GM18520 (cell line): ENCODE results near the gene NME2.

Source experiments
- ATAC-seq: cut with Tn5 transposase; IDR thresholded peaks from one replicate; pipeline ENCODE4 v1.9.1; 2021; ENCODE audit not compliant: unreplicated experiment

NME2 gene

DNA sequence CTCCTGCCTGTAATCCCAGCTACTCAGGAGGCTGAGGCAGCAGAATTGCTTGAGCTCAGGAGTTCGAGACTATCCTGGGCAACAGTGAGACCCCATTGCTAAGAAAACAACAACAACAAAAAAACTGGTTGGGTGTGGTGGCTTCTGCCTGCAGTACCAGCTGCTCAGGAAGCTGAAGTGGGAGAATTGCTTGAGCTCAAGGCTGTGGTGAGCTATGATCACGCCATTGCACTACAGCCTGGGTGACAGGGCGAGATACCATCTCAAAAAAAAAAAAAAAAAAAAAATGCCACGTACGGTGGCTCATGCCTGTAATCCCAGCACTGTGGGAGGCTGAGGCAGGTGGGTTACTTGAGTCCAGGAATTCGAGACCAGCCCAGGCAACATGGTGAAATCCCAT, 34.1 kb downstream of the NME2 start:
- no peak for ATAC-seq

DNA sequence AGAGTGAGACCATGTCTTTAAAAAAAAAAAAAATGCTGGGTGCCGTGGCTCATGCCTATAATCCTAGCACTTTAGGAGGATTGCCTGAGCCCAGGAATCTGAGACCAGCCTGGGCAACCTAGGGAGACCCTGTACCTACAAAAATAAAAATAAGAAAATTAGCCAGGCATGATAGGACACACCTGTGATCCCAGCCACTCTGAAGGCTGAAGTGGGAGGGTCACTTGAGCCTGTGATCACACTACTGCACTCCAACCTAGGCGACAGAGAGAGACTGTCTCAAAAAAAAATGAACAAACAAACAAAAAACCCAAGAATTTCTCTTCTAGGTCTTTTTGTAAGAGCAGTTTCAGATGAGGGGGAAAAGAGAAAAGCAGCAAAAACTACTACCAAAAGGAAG, 34.6 kb downstream of the NME2 start:
- ATAC-seq, result no peak

DNA sequence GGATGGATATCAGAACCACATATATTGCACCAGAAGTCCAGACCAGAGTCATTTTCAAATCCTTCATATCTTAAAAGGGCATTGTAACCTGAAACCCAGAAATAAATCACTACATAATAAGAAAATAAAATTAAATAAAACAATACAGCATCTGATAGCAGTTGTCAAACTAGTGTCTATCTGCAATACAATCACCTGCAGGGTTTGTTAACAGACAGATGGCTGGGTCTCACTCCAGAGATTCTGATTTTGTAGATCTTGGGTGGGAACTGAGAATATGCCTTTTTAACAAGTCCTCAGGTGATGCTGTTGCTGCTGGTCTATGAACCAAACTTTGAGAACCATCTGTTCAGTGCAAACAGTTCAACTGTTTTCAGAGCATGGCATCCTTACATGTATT, 37.6 kb downstream of the NME2 start:
- no peak for ATAC-seq

DNA sequence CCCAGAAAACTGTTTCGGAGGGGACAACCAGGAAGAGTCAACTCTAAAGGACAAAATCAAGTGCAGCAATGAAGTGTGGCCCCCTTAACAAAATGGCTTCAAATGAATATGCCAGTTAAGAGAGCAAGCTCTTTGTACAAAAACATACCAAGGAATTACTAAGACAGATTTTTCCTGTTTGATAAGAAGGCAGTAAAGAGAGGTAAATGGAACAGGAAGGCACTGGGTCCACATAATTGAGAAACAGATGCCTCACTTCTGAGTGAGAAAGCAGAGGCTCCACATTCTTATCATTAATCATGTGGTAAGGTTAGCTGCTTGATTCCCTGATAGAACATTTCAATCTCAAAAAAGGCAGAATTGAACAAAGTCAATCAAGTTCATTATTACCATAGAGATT, 48.7 kb downstream of the NME2 start:
- ATAC-seq, result no peak

DNA sequence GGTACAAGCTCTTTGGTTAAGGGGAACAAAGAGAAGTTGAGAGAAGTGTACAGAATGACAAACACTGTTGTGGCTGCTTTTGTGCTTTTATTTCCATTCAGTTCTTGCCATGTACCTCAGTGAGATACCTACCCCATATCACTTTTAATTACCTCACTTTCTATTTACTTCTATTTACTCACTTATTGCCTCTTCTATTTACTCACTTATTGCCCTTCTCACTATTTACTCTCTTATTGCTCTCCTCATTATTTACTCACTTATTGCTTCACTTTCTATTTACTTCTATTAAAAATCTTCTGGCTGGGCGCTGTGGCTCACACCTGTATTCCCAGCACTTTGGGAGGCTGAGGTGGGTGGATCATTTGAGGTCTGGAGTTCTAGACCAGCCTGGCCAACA, 51.7 kb downstream of the NME2 start:
- ATAC-seq, result no peak

DNA sequence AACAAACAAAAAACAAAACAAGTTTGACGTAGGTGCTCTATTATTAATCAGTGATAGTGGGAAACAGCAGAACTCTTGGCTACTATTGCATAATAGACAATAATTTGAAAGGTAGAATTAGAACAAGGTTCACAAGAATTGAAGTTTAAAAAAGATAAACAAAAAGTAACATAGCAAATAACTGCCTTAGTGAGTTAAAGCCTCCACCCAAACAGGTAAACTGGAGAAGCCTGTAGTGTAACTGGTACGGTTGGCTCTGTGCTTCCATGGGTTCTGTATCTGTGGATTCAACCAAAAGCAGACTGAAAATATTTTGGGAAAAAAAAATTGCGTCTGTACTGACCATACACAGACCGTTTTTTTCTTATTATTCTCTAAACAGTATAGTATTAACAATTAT, 55.1 kb downstream of the NME2 start:
- no peak for ATAC-seq
